PC-3 (cell line): ENCODE data around the gene KRT7. TPM values are rescaled to one million over a fixed set of nuclear protein-coding genes. Genes with fewer than 3 reads are reported as not detected.
A peak's percentile ranks its signal among the peaks of the same experiment; 100 is the strongest.

ENCODE experiments used
- ATAC-seq: fragments of 200-7000 bp; cut with Tn5 transposase; 2 replicates; pipeline ENCODE4 v1.9.1; 2020; ENCODE audit warnings: mild to moderate bottlenecking, moderate library complexity
- BruUV-seq: library from RNA; stranded (reverse); fragments of 400-500 nt; replicated peaks from 2 replicates; lab custom pipeline; 2021; lab: Mats Ljungman, UMichigan
- CTCF ChIA-PET: fragments of 300-600 bp; sonication (Branson Sonifier 250); formaldehyde crosslinking; loops from one replicate; lab custom pipeline; 2022; ENCODE audit warnings: antibody characterized with exemption; lab: Charles Lee
- POLR2A ChIA-PET: fragments of 300-600 bp; sonication (Branson Sonifier 250); formaldehyde crosslinking; loops from one replicate; lab custom pipeline; 2022; ENCODE audit warnings: antibody characterized with exemption; ENCODE audit not compliant: unreplicated experiment; lab: Charles Lee
- DNase-seq: peaks from one replicate; pipeline ENCODE4 v3.0.0-alpha.2; 2015
- H2AFZ ChIP-seq: fragments of 300-600 bp; sonication (generic); 2 replicates; pipeline ENCODE4 v1.6.0; 2016; ENCODE audit warnings: antibody characterized with exemption, low read length
- H3F3A ChIP-seq: fragments of 300-600 bp; sonication (generic); one replicate; pipeline ENCODE4 v1.6.0; 2017; ENCODE audit warnings: antibody characterized with exemption, low read length, control low read depth, mild to moderate bottlenecking; ENCODE audit not compliant: unreplicated experiment
- H3K27ac ChIP-seq: fragments of 300-600 bp; sonication (generic); 2 replicates; pipeline ENCODE4 v1.5.1; 2016; ENCODE audit warnings: mild to moderate bottlenecking, low read length
- H3K27me3 ChIP-seq: fragments of 300-600 bp; sonication (generic); 2 replicates; pipeline ENCODE4 v1.6.1; 2016; ENCODE audit warnings: low read length, mixed read lengths
- H3K36me3 ChIP-seq: fragments of 300-600 bp; sonication (generic); 2 replicates; pipeline ENCODE4 v1.6.1; 2016; ENCODE audit warnings: low read depth, mixed run types, low read length, mixed read lengths
- H3K4me1 ChIP-seq: fragments of 300-600 bp; sonication (generic); 2 replicates; pipeline ENCODE4 v1.5.1; 2016; ENCODE audit warnings: low read length; ENCODE audit not compliant: insufficient read depth
- H3K4me2 ChIP-seq: fragments of 300-600 bp; sonication (generic); 2 replicates; pipeline ENCODE4 v1.6.0; 2016; ENCODE audit warnings: low read length
- H3K4me3 ChIP-seq: fragments of 300-600 bp; sonication (generic); 2 replicates; pipeline ENCODE4 v1.5.1; 2016; ENCODE audit warnings: mild to moderate bottlenecking, low read length, mixed read lengths
- H3K79me2 ChIP-seq: fragments of 300-600 bp; sonication (generic); 2 replicates; pipeline ENCODE4 v1.6.1; 2017; ENCODE audit warnings: low read length, mixed read lengths
- H3K9ac ChIP-seq: fragments of 300-600 bp; sonication (generic); 2 replicates; pipeline ENCODE4 v1.6.0; 2016; ENCODE audit warnings: mild to moderate bottlenecking, low read length
- H3K9me2 ChIP-seq: fragments of 300-600 bp; sonication (generic); replicated peaks from 2 replicates; pipeline ENCODE4 v1.6.1; 2016; ENCODE audit warnings: mixed run types, low read length, mixed read lengths
- H3K9me3 ChIP-seq: fragments of 300-600 bp; sonication (generic); 2 replicates; pipeline ENCODE4 v1.6.1; 2016; ENCODE audit warnings: low read length, mixed read lengths
- H4K20me1 ChIP-seq: fragments of 300-600 bp; sonication (generic); 2 replicates; pipeline ENCODE4 v1.6.1; 2016; ENCODE audit warnings: low read length, mixed read lengths
- CTCF ChIP-seq: fragments of 300-600 bp; sonication (generic); conservative IDR thresholded peaks from 2 replicates; pipeline ENCODE4 v1.5.1; 2017; ENCODE audit warnings: antibody characterized with exemption, low read depth, mild to moderate bottlenecking, low read length
- EZH2 ChIP-seq: fragments of 300-600 bp; sonication (generic); IDR thresholded peaks from one replicate; pipeline ENCODE4 v1.6.1; 2017; ENCODE audit warnings: antibody characterized with exemption, mild to moderate bottlenecking, low read length; ENCODE audit not compliant: unreplicated experiment
- EZH2phosphoT487 ChIP-seq: fragments of 300-600 bp; sonication (generic); IDR thresholded peaks from 2 replicates; pipeline ENCODE4 v1.6.1; 2018; ENCODE audit warnings: mild to moderate bottlenecking, antibody characterized with exemption, low read length, borderline replicate concordance
- intact Hi-C: fragments of 100-400 bp; cut with micrococcal nuclease; formaldehyde crosslinking; loops from 2 replicates; pipeline ENCODE4 v1.9.0; 2023
- total RNA-seq: library from RNA; depleted of rRNA; stranded (reverse); fragments of >200 nt; gene quantifications from 2 replicates; pipeline ENCODE4 v1.2.3, GENCODE V29; 2014

Gene KRT7
- total RNA-seq, 1 experiment from 2014 or later: 2,144 TPM

DNA sequence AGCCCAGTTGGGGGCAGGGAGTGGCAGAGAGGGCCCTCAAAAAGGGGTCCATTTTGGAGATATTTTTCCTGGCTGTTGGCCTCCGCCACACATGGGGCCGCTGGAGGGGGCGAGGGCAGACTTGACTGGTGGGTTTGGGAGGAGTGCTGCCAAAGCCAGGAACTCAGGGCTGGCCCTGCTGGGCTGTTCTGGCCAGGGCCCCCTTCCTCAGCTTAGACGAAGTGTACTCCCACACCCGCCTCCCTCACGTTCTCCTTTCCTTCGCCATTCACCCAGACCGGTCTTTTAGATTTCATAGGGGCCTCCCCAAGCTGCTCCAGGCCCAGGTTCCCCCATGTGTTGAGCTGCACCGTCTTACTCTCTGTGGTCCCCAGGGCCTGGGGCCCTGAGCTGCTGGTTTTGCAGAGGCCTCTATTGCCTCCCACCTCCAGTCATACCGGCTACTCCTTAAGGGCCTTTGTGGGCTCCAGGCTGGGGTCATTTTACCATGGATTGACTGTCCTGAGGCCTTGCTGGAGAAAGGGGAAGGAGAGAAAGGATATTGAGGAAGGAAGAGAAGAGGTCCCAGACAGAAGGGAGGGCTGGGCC is 1.3 kb downstream of the KRT7 start:
- Histone ChIP-seq H3K36me3 (peaks cover 54% of the 10 kb centered on the region), H4K20me1 (peaks cover 36% of the 10 kb centered on the region), H3K27me3 (no peaks in the 10 kb centered on the region), H2AFZ (no peak overlapping the region), H3F3A (peaks cover 28% of the 10 kb centered on the region), H3K4me2 (peak overlapping the region; percentile 99), H3K9me2 (no peaks in the 10 kb centered on the region), H3K4me3 (peak overlapping the region; percentile 94), H3K27ac (peak overlapping the region; percentile 91), H3K9me3 (no peaks in the 10 kb centered on the region), H3K4me1 (peaks cover 83% of the 10 kb centered on the region), H3K9ac (peak overlapping the region; percentile 92), H3K79me2 (peaks cover 77% of the 10 kb centered on the region)
- intact Hi-C loops: no loop called here
- BruUV-seq: TSS peak; percentile 29
- ChIA-PET CTCF (interaction anchor here (1.2 kb wide), 1 partner anchor 45 kb away, joined by 3 read pairs; no protein-coding TSS in a partner anchor), POLR2A (interaction anchor here (0.6 kb wide), 2 partner anchors 74 to 100 kb away, joined by 3 to 7 read pairs; no protein-coding TSS in a partner anchor)
- TF ChIP-seq EZH2 (no peak), EZH2phosphoT487 (no peak), CTCF (no peak)
- ATAC-seq (no peak), DNase-seq (peak; percentile 3)

GRCh38 chr12:52235001-52235764 is 2.1 kb downstream of the KRT7 start:
- Histone ChIP-seq H3K79me2 (peaks cover 77% of the 10 kb centered on the region), H3F3A (peaks cover 30% of the 10 kb centered on the region), H3K27me3 (no peaks in the 10 kb centered on the region), H3K27ac (peak overlapping the region; percentile 91), H3K9me3 (no peaks in the 10 kb centered on the region), H3K36me3 (peaks cover 61% of the 10 kb centered on the region), H2AFZ (no peak overlapping the region), H3K4me1 (peaks cover 83% of the 10 kb centered on the region), H3K9me2 (no peaks in the 10 kb centered on the region), H3K4me3 (peak overlapping the region; percentile 94), H3K9ac (peak overlapping the region; percentile 92), H4K20me1 (peaks cover 36% of the 10 kb centered on the region), H3K4me2 (peak overlapping the region; percentile 99)
- CTCF ChIA-PET: interaction anchor here (0.5 to 1.2 kb wide), 5 partner anchors 41 to 91 kb away, joined by 3 to 6 read pairs (median 3); no protein-coding TSS in a partner anchor
- intact Hi-C loops: no loop called here
- no peak for TF ChIP-seq EZH2phosphoT487
- BruUV-seq: TSS peak; percentile 80
- POLR2A ChIA-PET: interaction anchor here (0.6 to 1.5 kb wide), 2 partner anchors 24 to 88 kb away, joined by 3 to 5 read pairs; no protein-coding TSS in a partner anchor
- ATAC-seq: no peak
- DNase-seq: peak; percentile 41

DNA sequence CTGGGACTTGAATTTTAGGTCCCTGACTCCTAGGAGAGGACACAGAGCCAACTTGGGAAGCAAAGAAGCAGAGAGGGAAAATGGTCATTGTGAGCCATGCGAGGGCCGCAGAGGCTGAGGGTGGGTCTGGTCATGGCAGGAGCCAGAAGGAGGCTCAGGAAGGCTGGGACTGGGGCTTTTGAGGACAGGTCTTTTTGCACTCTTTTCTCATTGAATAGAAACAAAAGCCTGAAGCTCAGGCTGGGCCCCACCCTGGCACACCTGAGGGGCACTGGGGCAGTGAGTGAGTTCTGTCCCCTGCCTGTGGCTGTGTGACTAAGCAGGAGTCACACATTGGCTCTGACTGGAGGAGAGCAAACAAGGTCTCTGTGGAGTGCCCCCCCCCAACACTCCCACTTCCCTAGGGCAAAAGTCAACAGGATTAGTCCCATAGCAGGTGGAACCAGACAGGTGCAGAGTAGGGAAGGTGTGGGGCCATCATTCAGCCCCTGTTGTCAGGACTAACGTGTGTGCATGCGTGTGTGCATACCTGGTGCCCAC is 2.8 kb downstream of the KRT7 start:
- BruUV-seq: no TSS peak

More for the DNA sequence above, 2.8 kb downstream of the KRT7 start:
- H3K4me2 ChIP-seq: peak overlapping the region; percentile 99
- ChIA-PET POLR2A (interaction anchor here (0.6 to 1.5 kb wide), 2 partner anchors 23 to 89 kb away, joined by 3 to 5 read pairs; no protein-coding TSS in a partner anchor), CTCF (interaction anchor here (0.5 to 0.8 kb wide), 3 partner anchors 44 to 92 kb away, joined by 3 to 6 read pairs (median 3); no protein-coding TSS in a partner anchor)
- DNase-seq: peak; percentile 95
- intact Hi-C loops: no loop called here
- H3K27me3 ChIP-seq: no peaks in the 10 kb centered on the region
- peaks cover 73% of the 10 kb centered on the region for H3K79me2 ChIP-seq
- peaks cover 36% of the 10 kb centered on the region for H4K20me1 ChIP-seq
- peaks cover 30% of the 10 kb centered on the region for H3F3A ChIP-seq
- TF ChIP-seq CTCF (no peak), EZH2 (no peak), EZH2phosphoT487 (no peak)
- peak overlapping the region; percentile 94 for H3K4me3 ChIP-seq
- H2AFZ ChIP-seq: no peak overlapping the region
- H3K27ac ChIP-seq: peak overlapping the region; percentile 91
- H3K36me3 ChIP-seq: peaks cover 61% of the 10 kb centered on the region
- H3K4me1 ChIP-seq: peaks cover 78% of the 10 kb centered on the region
- H3K9me2 ChIP-seq: no peaks in the 10 kb centered on the region
- no peaks in the 10 kb centered on the region for H3K9me3 ChIP-seq
- peak; percentile 66 for ATAC-seq
- peak overlapping the region; percentile 92 for H3K9ac ChIP-seq
